Activated T-helper 1 cell treated with Interleukin-2 at 50 U/mL for 16 hours (primary cell): ENCODE results near the gene HIP1.
"Not testable (repeated sequence)": the region's sequence is repeated elsewhere in the genome, so short reads cannot be mapped to it uniquely, and the experiment has no call there.

Experiments
- DNase-seq: peaks from one replicate; pipeline ENCODE4 v3.0.0-alpha.2; 2020; ENCODE audit warnings: low read depth

The HIP1 gene

DNA sequence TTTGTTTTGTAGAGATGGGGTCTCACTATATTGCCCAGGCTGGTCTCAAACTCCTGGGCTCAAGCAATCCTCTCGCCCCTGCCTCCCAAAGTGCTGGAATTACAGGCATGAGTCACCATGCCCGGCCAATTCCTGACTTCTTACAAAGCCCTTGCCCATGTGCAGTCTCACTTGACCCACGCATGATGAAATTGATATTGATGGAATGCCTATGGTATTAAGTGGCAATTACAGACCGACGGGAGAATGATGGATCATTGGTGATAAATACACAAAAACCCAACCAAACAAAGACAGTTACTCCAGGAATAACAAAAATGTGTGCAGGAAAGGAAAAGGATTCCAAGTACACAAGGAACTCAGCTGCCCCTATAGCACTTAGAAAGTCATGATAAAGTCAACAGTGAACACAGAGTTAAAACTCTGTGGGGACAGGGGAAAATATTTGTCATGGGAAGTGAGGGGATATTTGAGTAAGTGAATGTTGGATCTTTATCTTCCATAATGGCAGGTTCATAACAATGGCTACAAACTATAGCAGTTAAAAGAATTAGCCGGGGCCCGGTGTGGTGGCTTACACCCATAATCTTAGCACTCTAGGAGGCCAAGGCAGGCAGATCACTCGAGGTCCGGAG, 21.6 kb downstream of the HIP1 start:
- no peak for DNase-seq

DNA sequence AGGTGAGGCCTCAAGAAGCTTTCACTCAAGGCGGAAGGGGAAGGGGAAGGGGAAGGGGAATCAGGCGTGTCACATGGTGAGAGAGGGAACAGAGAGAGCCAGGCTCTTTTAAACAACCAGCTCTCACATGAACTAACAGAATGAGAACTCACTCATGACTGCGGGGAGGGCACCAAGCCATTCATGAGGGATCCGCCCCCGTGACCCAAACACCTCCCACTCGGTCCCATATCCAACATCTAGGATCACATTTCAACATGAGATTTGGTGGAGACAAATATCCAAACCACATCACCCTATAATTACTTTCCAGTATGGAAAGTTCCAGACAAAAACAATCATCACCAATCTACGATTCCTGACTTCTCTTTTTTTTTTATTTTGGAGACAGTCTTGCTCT, 22.9 kb downstream of the HIP1 start:
- DNase-seq = no peak

DNA sequence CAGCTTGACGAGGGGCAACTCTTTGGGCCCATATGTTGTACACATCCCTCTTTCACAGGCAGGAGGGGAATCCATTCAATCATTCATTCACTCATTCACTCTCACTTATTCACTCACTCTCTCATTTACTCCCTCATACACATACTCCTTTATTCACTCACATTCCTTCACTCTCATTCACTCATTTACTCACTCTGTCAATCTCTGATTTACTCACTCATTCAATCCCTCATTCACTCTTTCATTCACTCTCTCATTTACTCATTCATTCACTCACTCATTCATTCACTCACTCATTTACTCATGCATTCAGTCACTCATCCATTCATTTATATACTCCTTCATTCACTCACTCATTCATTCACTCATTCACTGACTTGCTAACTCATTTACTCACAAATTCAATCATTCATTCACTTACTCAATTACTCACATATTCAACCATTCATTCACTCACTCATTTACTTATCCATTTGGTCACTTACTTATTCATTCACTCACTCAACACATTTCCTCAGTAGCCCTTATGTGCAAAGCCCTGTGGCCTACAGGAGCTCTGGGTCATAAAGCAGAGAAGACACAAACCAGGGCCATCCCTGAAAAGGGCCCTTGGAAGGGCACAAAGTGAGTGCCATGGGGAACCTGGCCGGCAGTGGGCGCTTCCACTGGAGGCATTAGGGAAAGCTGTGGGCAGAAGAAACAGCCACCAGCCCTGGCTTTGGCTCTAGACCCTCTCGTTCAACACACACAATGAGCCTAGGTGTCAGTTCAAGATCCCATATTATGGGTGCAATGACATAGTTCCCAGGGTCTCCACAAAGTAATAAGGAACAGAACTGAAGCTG, 26.0 kb downstream of the HIP1 start:
- DNase-seq = no peak

DNA sequence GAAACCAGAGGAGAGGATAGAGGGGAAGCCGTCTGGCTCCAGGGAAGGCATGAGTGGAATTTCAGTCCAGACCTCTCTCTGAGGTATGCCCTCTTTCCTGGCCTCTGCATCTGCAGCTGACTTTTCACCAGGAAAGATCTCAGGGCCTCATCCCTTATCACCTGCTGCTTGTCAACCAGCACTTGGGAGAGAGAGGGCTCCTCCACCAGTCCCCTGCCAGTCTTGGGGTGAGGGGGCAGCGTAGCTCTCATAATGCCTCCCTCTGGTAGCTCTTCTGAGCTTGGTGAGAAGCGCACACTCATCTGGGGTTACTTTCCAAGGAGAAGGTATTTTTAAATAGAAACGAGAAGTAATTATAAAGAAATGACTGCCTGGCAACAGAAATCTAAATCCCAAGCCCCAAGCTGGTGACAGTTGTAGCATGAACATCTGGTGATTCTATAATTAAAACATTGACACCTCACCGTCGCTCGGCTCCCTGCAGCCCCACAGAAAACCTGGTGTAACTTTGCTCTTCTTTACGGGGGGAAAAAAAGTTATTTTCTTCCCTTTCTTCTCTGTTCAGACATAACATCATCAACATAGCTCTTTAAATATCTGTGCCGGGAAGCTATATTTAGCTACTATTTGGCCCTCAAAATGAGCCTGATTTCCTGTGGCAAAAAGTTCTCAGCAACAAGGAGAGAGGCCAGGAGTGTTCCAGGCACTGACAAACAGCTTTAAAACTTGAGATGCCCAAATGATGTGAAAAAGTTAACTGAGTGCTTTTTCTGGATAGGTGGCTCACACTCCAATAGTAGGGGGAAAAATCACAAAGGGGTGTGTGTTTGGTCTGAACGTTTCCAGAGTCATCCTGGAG, 26.9 kb downstream of the HIP1 start:
- no peak for DNase-seq

DNA sequence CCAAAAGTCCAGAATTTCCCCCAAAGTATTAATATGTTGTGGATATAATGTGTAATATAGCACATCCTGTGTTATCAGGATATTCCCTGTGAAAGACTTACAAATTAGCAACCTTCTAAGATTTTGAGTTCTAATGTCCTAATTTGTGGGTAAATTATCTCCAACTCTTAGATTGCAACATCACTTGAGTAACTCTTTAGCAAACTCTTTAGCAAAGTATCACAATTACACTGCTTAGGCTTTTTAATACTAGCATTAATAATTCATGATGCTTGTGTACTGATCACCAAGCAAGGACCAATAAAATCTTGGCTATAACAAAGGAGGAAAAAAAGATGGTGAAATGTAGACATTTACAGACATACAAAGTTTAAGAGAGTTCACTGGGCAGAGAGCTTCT, 27.7 kb downstream of the HIP1 start:
- DNase-seq = no peak

DNA sequence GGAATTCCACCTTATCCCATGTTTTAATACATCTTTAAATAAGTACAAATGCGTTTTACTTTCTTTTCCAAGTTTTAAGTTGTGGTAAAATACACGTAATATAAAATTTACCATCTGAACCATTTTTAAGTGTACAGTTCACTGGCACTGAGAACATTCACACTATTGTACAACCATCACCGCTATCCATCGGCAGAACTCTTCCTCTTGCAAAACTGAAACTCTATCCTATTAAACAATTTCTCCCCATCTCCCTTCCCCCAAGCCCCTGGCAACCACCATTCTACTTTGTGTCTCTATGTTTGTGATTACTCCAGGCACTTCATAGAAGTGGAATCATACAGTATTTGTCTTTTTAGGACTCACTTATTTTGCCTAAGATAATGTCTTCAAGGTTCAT, 33.8 kb downstream of the HIP1 start:
- DNase-seq = no peak

DNA sequence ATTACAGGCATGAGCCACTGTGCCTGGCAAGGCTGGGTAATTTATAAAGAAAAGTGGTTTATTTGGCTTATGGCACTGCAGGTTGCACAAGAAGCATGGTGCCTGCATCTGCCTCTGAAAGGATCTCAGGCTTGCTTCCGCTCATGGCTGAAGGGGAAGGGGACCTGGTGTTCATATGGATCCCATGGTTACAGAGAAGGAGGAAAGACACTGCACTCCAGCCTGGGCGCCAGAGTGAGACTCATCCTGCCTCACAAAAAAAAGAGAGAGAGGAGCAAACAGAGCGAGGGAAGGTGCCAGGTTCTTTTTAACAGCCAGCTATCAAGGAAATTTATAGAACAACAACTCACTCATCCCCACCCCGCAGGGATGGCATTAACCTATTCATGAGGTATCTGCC, 36.2 kb downstream of the HIP1 start:
- no peak for DNase-seq

DNA sequence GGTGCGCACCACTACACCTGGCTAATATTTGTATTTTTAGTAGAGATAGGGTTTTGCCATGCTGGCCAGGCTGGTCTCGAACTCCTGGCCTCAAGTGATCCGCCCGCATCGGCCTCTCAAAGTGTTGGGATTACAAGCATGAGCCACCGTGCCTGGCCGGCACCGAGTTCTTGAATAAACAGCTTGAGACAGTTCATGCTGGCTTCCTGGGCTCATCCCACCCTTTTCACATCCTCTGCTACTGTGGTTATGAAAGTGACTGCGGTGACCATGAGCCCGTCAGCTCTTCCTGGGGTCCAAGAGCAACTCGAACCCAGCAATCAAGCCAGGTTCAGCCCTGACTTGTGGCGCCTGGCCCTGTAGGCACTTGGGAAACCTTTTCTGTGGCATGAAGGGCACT, 38.7 kb downstream of the HIP1 start:
- DNase-seq = no peak

DNA sequence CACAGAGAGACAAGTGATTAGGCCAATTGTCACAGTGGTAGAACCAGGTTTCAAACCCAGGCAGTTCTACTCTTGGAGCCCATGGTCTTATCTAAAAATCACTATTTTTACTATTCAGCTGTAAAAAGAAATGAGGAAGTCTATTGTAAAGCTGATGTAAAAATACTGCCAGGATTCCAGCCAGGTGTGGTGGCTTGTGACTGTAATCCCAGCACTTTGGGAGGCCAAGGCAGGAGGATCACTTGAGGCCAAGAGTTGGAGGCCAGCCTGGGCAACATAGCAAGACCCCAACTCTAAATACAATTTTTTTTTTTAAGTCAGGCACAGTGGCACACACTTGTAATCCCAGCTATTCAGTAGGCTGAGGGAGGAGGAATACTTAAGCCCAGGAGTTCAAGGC, 40.4 kb downstream of the HIP1 start:
- DNase-seq = no peak

DNA sequence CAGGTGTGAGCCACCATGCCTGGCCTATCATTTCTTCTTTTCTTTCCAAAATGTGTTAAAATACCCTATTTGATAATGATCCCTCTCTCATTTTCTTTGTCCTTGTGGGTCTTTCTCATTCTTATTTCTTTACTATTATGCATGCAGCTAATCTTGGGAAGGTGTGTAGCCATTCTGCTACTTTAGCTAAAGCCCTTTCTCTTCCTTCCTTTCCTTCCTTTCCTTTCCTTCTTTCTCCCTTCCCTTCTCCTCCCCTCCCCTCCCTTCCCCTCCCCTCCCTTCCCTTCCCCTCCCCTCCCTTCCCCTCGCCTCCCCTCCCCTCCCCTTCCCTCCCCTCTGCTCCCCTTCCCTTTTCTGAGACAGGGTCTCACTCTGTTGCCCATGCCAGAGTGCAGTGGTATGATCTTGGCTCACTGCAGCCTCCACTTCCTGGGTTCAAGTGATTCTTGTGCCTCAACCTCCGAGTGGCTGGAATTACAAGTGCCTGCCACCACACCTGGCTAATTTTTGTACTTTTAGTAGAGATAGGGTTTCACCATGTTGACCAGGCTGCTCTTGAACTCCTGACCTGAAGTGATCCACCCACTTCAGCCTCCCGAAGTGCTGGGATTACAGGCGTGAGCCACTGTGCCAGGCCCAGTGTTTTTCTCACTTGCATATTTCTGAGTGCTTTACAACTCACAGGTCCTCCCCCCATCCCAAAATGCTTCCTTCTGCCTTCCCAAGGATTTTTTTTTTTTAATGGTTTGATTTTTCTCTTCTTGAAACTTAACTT, 42.3 kb downstream of the HIP1 start:
- no peak for DNase-seq

DNA sequence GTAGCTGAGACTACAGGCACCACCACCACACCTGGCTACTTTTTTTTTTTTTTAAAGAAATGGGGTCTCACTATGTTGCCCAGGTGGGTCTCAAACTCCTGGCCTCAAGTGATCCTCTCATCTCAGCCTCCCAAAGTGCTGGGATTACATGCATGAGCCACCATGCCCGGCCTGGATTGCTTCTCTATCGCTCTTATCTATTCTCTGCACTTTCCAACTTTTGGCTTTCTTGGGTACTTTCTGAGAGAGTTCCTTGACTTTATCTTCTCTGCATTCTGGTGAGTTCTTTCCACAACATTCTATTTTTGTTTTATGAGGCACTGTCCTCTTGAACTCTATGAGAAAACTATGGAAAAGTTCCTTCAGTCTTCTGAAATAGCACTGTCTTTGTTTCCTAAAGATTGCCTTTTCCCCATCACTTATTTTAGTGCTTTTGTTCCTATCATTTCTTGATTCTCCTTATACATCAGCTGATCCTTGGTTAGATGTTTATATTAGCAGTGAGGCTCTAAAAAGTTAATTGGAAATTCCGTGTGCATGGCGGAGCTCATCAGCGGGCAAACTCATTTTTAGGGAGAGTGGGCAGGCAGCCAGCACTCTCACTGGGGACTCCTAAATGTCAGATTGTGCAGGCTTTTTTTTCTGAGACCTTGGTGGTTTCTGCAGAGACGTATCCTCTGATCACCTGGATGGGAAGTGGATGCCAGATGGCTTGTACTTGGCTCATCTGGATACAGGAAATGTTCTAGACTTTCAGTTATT, 43.9 kb downstream of the HIP1 start:
- DNase-seq = no peak

DNA sequence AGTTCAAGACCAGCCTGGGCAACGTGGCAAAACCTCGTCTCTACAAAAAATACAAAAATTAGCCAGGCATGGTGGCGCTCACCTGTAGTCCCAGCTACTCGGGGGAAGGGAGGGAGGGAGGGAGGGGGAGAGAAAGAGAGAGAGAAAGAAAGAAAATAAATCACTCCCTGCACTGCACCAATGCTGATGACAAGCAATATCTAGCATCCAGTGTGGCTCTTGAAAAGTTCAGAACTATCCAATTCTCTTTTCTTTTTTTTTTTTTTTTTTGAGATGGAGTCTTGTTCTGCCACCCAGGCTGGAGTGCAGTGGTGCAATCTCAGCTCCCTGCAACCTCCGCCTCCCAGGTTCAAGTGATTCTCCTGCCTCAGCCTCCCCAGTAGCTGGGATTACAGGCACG, 45.1 kb downstream of the HIP1 start:
- not testable (repeated sequence) for DNase-seq

DNA sequence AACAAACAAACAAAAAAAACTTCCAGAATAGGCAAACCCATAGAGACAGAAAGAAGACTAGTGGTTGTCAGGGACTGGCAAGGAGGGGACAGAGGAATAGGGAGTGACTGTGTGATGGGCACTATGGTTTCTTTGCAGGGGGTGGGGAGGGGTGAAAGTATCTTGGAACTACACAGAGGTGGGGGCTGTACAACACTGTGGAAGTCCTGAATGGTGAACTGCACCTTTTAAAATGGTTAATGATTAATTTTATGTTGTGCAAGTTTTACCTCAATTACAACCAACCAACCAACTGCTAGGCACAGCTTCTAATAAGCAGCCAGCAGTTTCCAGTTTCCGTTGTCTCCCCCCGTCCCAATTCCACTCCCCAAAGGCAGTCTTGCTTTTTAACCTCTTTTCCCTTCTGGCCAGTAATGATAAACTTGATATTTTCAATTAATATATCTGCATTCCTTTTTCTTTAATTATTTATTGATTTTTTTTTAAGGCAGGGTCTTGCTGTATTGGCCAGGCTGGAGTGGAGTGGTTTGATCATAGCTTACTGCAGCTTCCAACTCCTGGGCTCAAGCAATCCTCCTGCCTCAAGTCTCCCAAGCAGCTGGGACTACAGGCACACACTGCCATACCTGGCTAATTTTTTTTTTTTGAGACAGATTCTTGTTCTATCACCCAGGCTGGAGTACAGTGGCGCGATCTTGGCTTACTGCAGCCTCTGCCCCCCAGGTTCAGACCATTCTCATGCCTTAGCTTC, 46.8 kb downstream of the HIP1 start:
- DNase-seq = no peak

DNA sequence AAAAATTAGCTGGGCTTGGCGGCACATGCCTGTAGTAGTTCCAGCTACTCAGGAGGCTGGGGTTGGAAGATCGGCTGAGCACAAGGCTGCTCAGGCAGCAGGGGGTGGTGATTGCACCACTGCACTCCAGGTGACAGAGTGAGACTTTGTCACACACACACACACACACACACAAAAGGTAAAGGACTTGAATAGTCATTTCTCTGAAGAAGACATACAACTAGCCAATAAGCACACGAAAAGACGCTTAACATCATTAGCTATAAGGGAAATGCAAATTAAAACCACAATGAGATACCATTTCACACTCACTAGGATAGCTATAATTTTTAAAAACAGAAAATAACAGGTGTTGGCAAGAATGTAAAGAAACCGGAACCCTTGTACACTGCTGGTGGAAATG, 48.6 kb downstream of the HIP1 start:
- no peak for DNase-seq

DNA sequence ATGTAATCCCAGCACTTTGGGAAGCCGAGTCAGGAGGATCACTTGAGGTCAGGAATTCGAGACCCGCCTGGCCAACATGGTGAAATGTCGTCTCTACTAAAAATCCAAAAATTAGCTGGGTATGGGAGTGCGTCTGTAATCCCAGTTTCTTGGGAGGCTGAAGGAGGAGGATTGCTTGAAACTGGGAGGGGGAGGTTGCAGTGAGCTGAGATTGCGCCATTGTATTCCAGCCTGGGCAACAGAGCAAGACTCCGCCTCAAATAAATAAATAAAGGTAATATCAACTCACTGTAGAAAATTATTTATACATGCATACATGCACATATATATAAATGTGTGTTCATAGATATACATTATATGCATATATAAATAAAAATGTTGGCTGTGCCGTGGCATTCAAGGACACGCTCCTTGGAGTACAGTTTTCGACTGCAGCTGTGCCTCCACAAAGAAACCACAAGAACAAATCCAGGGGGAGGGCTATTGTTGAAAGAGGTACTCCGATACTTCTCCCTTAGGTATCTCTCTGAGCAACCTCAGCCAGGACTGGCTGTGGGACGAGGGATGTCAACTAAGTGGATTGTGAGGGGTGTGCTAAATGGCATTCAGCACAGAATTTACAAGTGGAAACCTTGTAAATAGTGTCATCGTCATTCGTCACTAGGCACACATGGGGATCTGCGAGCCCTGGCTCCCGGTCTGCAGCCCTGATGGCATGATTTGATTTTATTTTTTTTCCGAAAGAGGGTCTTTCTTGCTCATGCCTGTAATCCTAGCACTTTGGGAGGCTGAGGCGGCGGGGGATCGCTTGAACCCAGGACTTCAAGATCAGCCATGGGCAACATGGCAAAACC, 49.3 kb downstream of the HIP1 start:
- no peak for DNase-seq

DNA sequence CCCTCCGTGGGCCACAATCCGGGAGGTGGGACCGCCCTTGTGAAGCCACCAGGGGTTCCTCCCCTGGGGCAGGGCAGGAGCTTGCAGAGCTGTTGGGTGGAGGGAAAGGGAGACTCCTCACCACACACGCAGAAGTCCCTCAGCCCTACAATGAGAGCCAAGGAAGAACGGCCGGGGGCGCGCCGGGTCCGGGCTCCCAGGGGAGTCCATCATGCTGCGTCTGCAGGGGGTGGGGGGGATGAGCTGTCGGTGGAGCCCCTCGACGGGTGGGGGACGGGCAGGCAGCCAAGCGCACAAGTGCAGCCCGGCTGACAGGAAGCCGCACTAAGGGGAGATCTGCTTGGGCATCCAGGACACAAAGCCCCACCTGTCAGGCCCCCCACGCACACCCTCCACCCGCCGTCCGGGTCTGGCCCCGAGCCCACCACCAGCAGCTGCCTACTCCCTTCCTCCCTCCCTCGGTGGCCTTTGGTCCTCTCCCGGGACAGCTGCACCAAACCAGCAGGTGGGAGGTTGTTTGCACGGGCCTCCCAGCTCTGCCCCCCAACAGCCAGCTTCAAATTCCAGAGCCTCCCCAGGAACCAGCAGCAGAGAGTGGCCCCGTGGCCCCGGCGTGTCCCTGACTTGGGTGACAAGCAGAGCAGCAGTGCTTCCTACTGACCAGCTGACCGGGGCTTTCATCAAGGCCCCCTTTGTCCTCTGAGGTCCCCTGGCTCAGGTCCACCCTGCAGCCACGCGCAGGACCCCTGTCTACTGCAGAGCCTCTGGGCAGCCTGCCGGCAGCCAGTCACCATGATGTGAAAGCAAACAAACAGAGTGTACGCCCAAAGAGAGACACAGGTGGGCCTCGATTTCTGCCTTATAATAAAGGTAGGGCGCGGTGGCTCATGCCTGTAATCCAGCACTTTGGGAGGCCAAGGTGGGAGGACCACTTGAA, 50.3 kb downstream of the HIP1 start:
- no peak for DNase-seq

DNA sequence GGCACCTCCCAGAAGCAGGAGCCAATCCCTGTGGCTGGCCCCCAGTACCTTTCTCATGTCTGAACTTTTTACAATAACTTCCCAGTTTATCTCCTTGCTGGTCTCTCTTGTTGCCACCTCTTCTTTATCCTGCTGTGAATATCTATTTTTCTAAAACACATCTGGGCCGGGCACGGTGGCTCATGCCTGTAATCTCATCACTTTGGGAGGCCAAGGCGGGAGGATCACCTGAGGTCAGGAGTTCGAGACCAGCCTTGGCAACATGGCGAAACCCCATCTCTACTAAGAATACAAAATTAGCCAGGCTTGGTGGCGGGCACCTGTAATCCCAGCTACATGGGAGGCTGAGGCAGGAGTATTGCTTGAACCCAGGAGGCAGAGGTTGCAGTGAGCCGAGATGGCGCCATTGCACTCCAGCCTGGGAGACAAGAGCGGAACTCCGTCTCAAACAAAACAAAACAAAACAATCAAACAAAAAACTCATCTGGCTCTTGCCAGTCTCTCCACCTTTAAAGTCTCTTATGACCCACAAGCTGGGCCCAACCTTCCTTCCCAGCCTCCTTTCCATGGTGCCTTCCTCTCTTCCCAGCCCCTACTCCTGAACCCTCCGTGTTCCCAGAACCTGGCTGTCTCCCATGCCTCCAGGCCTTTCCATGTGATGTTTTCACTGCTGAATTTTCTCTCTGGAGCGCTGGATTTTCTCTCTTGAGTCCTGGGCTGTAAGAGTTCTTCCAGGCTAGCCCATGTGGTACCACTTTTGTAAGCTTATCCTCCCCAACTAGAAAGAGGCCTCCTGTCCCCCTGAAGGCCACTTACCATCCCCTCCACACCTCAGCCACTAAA, 51.3 kb downstream of the HIP1 start:
- DNase-seq = no peak

DNA sequence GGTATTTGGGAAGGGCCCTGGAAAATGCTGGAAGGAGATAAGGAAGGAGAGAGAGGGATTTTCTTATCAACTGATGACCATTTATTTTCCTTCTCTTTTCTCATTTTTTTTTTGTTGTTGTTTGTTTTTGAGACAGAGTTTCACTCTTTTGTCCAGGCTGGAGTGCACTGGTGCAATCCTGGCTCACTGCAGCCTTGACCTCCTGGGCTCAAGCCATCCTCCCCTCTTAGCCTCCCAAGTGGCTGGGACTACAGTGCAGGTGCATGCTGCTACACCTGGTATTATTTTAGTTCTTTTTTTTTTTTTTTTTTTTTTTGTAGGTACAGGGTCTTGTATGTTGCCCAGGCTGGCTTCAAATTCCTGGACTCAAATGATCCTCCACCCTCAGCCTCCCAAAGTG, 52.2 kb downstream of the HIP1 start:
- DNase-seq = no peak
